ENCODE results near the gene DOCK8. TPM values are rescaled to one million over a fixed set of nuclear protein-coding genes. Genes with fewer than 3 reads are reported as not detected.

DOCK8 gene
- total RNA-seq, 1 donor = under 0.01 TPM

DNA sequence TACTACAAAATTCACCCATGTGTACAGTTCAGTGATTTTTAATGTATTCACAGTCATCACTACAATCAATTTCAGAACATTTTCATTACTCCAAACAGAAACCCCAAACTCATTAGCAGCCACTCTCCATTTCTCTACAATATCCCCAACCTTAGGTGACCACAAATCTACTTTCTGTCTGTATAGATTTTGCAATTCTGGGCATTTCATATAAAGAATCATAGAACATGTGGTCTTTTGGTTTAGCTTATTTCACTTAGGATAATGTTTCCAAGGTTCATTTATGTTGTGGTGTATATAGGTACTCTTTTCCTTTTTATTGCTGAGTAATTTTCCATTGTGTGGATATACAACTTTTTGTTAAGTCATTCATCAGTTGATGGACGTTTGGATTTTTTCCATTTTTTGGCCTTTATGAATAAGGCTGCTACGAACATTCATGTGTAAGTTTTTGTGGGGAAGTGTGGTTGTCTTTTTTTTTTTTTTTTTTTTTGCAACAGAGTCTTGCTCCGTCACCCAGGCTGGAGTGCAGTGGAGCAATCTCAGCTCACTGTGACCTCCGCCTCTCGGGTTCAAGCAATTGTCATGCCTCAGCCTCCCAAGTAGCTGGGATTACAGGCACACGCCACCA is 54.5 kb downstream of the DOCK8 start:
- Histone ChIP-seq H2AFZ (ENCODE audit: low read length) (no peak overlapping the region), H3K36me3 (ENCODE audit: insufficient read depth, low read length) (no peaks in the 10 kb centered on the region), H3K79me2 (ENCODE audit: insufficient read depth, low read length) (no peaks in the 10 kb centered on the region), H3K4me1 (ENCODE audit: insufficient read depth, low read length) (no peaks in the 10 kb centered on the region), H3K4me2 (ENCODE audit: insufficient read depth, low read length) (no peak overlapping the region), H3K4me3 (ENCODE audit: insufficient read depth, low read length) (no peak overlapping the region), H4K20me1 (ENCODE audit: insufficient read depth, low read length) (no peaks in the 10 kb centered on the region), H3K27me3 (ENCODE audit: insufficient read depth, low read length) (no peaks in the 10 kb centered on the region), H3K9me3 (ENCODE audit: low read depth, low read length) (no peaks in the 10 kb centered on the region), H3K27ac (ENCODE audit: low read depth, low read length) (no peak overlapping the region)
- no peak for DNase-seq (ENCODE audit: insufficient read length, low spot score, missing footprints)
- TF ChIP-seq, protein P1, sequence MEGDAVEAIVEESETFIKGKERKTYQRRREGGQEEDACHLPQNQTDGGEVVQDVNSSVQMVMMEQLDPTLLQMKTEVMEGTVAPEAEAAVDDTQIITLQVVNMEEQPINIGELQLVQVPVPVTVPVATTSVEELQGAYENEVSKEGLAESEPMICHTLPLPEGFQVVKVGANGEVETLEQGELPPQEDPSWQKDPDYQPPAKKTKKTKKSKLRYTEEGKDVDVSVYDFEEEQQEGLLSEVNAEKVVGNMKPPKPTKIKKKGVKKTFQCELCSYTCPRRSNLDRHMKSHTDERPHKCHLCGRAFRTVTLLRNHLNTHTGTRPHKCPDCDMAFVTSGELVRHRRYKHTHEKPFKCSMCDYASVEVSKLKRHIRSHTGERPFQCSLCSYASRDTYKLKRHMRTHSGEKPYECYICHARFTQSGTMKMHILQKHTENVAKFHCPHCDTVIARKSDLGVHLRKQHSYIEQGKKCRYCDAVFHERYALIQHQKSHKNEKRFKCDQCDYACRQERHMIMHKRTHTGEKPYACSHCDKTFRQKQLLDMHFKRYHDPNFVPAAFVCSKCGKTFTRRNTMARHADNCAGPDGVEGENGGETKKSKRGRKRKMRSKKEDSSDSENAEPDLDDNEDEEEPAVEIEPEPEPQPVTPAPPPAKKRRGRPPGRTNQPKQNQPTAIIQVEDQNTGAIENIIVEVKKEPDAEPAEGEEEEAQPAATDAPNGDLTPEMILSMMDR (IDR thresholded peaks at IDR 0.05; ENCODE audit: extremely low read depth, low read depth, low read length) = no peak

GRCh38 chr9:270657-271237 is 56.1 kb downstream of the DOCK8 start:
- H3K36me3 ChIP-seq (ENCODE audit: insufficient read depth, low read length) = no peaks in the 10 kb centered on the region
- DNase-seq (ENCODE audit: insufficient read length, low spot score, missing footprints) = no peak
- no peaks in the 10 kb centered on the region for H3K79me2 ChIP-seq (ENCODE audit: insufficient read depth, low read length)
- no peaks in the 10 kb centered on the region for H3K27me3 ChIP-seq (ENCODE audit: insufficient read depth, low read length)
- H3K4me3 ChIP-seq (ENCODE audit: insufficient read depth, low read length) = no peak overlapping the region
- TF ChIP-seq, protein P1 (IDR thresholded peaks at IDR 0.05; ENCODE audit: extremely low read depth, low read depth, low read length) = no peak
- H3K27ac ChIP-seq (ENCODE audit: low read depth, low read length) = no peak overlapping the region
- no peak overlapping the region for H3K4me2 ChIP-seq (ENCODE audit: insufficient read depth, low read length)
- H4K20me1 ChIP-seq (ENCODE audit: insufficient read depth, low read length) = no peaks in the 10 kb centered on the region
- H3K4me1 ChIP-seq (ENCODE audit: insufficient read depth, low read length) = no peaks in the 10 kb centered on the region
- no peaks in the 10 kb centered on the region for H3K9me3 ChIP-seq (ENCODE audit: low read depth, low read length)
- H2AFZ ChIP-seq (ENCODE audit: low read length) = no peak overlapping the region

DNA sequence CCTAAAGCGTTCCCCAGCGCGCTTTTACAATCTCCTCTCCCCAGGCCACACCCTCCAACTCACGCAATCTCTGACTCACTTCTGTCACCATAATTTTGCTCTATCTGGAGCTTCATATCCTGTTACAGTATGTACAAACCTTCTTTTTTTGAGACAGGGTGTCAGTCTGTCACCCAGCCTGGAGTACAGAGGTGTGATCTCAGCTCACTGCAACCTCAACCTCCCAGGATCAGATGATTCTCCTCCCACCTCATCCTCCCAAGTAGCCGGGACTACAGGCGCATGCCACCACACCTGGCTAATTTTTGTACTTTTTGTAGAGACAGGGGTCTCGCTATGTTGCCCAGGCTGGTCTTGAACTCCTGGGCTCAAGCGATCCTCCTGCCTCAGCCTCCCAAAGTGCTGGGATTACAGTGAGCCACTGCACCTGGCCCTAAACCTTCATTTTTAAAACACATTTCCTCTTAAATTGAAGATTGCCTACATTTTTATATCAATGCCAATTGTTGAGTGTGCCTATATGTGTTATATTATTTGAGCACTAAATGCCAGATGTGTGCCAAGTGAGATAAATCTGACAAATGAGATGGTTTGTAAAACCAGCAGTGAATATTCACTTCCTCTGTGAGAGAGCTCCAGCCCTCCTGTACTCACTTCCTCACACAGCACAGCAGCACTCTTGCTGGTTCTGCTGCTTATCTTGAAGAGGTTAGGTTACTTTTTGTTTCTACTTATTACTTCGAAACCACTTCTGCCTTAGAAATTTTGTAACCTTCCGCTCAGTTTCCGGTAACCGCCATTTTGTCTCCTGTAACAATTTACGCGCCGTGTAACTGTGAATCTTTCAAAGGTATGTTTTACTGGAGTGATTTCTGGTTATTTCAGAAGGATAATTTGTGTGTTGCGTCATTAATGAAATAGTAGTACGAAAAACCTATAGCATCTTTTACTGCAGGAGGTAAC is 57.9 kb downstream of the DOCK8 start:
- no peak overlapping the region for H2AFZ ChIP-seq (ENCODE audit: low read length)
- no peaks in the 10 kb centered on the region for H3K4me1 ChIP-seq (ENCODE audit: insufficient read depth, low read length)
- H3K27me3 ChIP-seq (ENCODE audit: insufficient read depth, low read length) = no peaks in the 10 kb centered on the region
- no peaks in the 10 kb centered on the region for H3K9me3 ChIP-seq (ENCODE audit: low read depth, low read length)
- no peaks in the 10 kb centered on the region for H3K36me3 ChIP-seq (ENCODE audit: insufficient read depth, low read length)
- no peaks in the 10 kb centered on the region for H3K79me2 ChIP-seq (ENCODE audit: insufficient read depth, low read length)
- no peak overlapping the region for H3K27ac ChIP-seq (ENCODE audit: low read depth, low read length)
- TF ChIP-seq, protein P1 (IDR thresholded peaks at IDR 0.05; ENCODE audit: extremely low read depth, low read depth, low read length) = no peak
- no peaks in the 10 kb centered on the region for H4K20me1 ChIP-seq (ENCODE audit: insufficient read depth, low read length)
- DNase-seq (ENCODE audit: insufficient read length, low spot score, missing footprints) = no peak
- H3K4me3 ChIP-seq (ENCODE audit: insufficient read depth, low read length) = no peak overlapping the region
- no peak overlapping the region for H3K4me2 ChIP-seq (ENCODE audit: insufficient read depth, low read length)

- H3K9me3 ChIP-seq (ENCODE audit: low read depth, low read length) = no peaks in the 10 kb centered on the region
- H3K27me3 ChIP-seq (ENCODE audit: insufficient read depth, low read length) = no peaks in the 10 kb centered on the region
- no peaks in the 10 kb centered on the region for H3K79me2 ChIP-seq (ENCODE audit: insufficient read depth, low read length)
- H3K4me1 ChIP-seq (ENCODE audit: insufficient read depth, low read length) = no peaks in the 10 kb centered on the region
- TF ChIP-seq, protein P1 (IDR thresholded peaks at IDR 0.05; ENCODE audit: extremely low read depth, low read depth, low read length) = no peak
- no peak overlapping the region for H2AFZ ChIP-seq (ENCODE audit: low read length)
- no peak for DNase-seq (ENCODE audit: insufficient read length, low spot score, missing footprints)
- H3K27ac ChIP-seq (ENCODE audit: low read depth, low read length) = no peak overlapping the region
- H3K4me3 ChIP-seq (ENCODE audit: insufficient read depth, low read length) = no peak overlapping the region
- H3K36me3 ChIP-seq (ENCODE audit: insufficient read depth, low read length) = no peaks in the 10 kb centered on the region
- H4K20me1 ChIP-seq (ENCODE audit: insufficient read depth, low read length) = no peaks in the 10 kb centered on the region
- H3K4me2 ChIP-seq (ENCODE audit: insufficient read depth, low read length) = no peak overlapping the region
Measured at GRCh38 chr9:274406-274805, 59.7 kb downstream of the DOCK8 start.
